Thymus (tissue), 11 donors: Measurements from ENCODE around the gene JAK1. TPM values are rescaled to one million over a fixed set of nuclear protein-coding genes. Genes with fewer than 3 reads are reported as not detected.

Experiments used
- DNase-seq, 9 donors: peaks; one replicate each; pipeline ENCODE4 v3.0.0-alpha.2; 2013; ENCODE audit warnings: low spot score in 9 of 9, low read depth in 6 of 9, missing footprints in 1 of 9
- H3K27ac ChIP-seq, 2 donors: one replicate each; pipeline ENCODE4 v1.5.1; 2013; ENCODE audit warnings: control low read depth in 1 of 2, low read depth in 1 of 2, low read length in 1 of 2, mild to moderate bottlenecking in 1 of 2, moderate library complexity in 1 of 2
- H3K27me3 ChIP-seq, 2 donors: one replicate each; pipeline ENCODE4 v1.5.1; 2013; ENCODE audit warnings: low read length in 1 of 2; ENCODE audit not compliant: control insufficient read depth in 2 of 2, insufficient read depth in 1 of 2
- H3K36me3 ChIP-seq, 2 donors: one replicate each; pipeline ENCODE4 v1.5.1; 2013; ENCODE audit warnings: low read length in 1 of 2, mild to moderate bottlenecking in 1 of 2, moderate library complexity in 1 of 2; ENCODE audit not compliant: control insufficient read depth in 2 of 2, insufficient read depth in 2 of 2
- H3K4me1 ChIP-seq, 2 donors: one replicate each; pipeline ENCODE4 v1.5.1; 2013; ENCODE audit warnings: low read length in 2 of 2; ENCODE audit not compliant: control insufficient read depth in 2 of 2, insufficient read depth in 2 of 2
- H3K4me3 ChIP-seq, 2 donors: one replicate each; pipeline ENCODE4 v1.5.1; 2013; ENCODE audit warnings: low read length in 2 of 2, control low read depth in 1 of 2, mild to moderate bottlenecking in 1 of 2
- H3K9me3 ChIP-seq, 2 donors: one replicate each; pipeline ENCODE4 v1.5.1; 2013; ENCODE audit warnings: low read length in 1 of 2, mild to moderate bottlenecking in 1 of 2; ENCODE audit not compliant: control insufficient read depth in 2 of 2, insufficient read depth in 1 of 2
- WGBS: extraction: QIAGEN DNeasy Blood & Tissue Kit; methylation state at CpG from one replicate; pipeline ENCODE4 v1.1.7; 2013; 5-methylcytosine and 5-hydroxymethylcytosine counted together
- polyA plus RNA-seq: library from polyadenylated mRNA; stranded (reverse); fragments of 200-250 nt; gene quantifications from one replicate; pipeline ENCODE4 v1.2.3, GENCODE V29; 2013
- total RNA-seq: library from RNA; stranded (reverse); fragments of 120-200 nt; gene quantifications from one replicate; pipeline ENCODE4 v1.2.4, GENCODE V29; 2013
- donor health status: healthy.

Gene JAK1
- total and polyA plus RNA-seq, 2 donors: 97.4 to 101 TPM

DNA sequence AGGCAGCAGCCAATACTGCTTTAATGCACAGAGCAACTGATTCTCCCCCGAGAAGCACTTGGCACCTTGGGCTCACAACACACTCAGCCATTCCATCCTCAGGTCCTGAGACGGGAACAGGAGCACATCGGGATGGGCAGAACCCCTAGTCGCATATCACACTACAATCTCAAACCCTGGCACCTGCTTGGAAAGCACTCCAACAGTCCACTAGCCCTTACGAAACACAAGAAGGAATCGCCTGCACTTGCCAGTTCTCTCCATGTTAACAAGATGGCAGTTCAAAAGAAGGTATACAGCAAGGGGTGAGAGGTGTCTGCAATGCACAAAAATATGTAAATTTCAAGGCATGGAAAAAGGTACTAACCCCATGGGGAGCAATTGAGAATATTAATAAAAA is 21.4 kb downstream of the JAK1 start:
- Histone ChIP-seq H3K27ac (no peak overlapping the region), H3K4me1 (peaks cover 10 to 11% of the 10 kb centered on the region in 2 donors), H3K36me3 (no peaks in the 10 kb centered on the region), H3K27me3 (no peaks in the 10 kb centered on the region), H3K9me3 (peaks cover 0 to 2% of the 10 kb centered on the region in 2 donors), H3K4me3 (no peak overlapping the region)
- WGBS: 98% methylated on average over 6 of the region's 6 CpGs
- no peak for DNase-seq

GRCh38 chr1:64942675-64943074 is 23.7 kb downstream of the JAK1 start:
- H3K4me3 ChIP-seq: no peak overlapping the region
- no peaks in the 10 kb centered on the region for H3K36me3 ChIP-seq
- no peaks in the 10 kb centered on the region for H3K27me3 ChIP-seq
- peaks cover 0 to 2% of the 10 kb centered on the region in 2 donors for H3K9me3 ChIP-seq
- peaks cover 6 to 8% of the 10 kb centered on the region in 2 donors for H3K4me1 ChIP-seq
- WGBS: 40% methylated on average over 3 of the region's 3 CpGs
- no peak overlapping the region for H3K27ac ChIP-seq
- no peak for DNase-seq

DNA sequence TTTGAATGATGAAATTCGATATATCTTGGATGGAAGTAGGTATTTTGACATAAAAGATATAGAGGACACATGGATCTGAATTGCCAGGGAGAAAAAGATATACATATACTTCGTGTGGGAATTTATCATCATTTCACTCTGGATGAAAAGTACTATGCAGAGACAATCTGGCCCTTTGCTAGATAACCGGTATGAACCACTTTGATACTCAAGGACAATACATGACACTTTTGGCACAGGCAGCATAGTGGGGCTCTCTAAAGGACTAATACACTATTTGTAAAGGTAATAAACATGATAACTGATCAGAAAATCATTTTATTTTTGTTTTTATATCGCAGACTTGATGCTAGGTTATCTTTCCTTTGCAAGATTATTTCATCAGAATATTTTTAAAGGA is 24.2 kb downstream of the JAK1 start:
- no peak overlapping the region for H3K27ac ChIP-seq
- no peaks in the 10 kb centered on the region for H3K36me3 ChIP-seq
- 95% methylated on average over 4 of the region's 4 CpGs for WGBS
- peaks cover 0 to 2% of the 10 kb centered on the region in 2 donors for H3K9me3 ChIP-seq
- H3K4me3 ChIP-seq: no peak overlapping the region
- DNase-seq: no peak
- peaks cover 3 to 5% of the 10 kb centered on the region in 2 donors for H3K4me1 ChIP-seq
- H3K27me3 ChIP-seq: no peaks in the 10 kb centered on the region

DNA sequence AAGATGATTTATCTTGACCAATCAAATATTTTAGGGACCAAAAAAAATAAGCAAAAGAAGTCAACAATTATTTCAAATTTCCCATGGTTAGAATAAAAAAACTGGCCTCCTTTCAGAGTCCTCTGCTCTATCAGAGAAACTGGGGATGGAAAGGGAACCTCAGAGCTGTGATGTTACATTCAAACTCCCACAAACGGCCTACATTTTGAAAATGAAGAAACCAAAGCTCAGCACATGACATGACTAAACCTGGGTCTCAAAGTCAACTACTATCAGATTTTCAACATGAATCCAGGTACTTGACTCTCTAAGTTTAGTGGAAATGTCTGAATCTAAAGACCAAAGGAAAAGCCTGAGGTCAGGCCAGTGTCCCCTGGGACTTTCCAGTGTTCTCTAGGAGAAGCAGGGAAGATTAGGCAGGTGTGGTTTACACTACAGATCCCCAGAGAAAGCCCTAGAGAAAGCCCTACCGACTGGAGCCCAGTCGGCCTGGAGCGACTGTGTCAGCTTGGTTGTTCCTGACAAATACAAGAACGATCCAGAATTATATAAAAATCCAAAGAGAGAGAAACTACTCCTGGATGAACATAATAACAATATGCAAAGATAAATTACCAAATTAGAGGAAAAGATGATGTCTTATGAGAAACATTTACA is 24.8 kb downstream of the JAK1 start:
- no peak overlapping the region for H3K4me3 ChIP-seq
- DNase-seq: no peak
- no peaks in the 10 kb centered on the region for H3K36me3 ChIP-seq
- H3K27ac ChIP-seq: no peak overlapping the region
- 96% methylated on average over 5 of the region's 5 CpGs for WGBS
- H3K9me3 ChIP-seq: peaks cover 0 to 2% of the 10 kb centered on the region in 2 donors
- peaks cover 3 to 4% of the 10 kb centered on the region in 2 donors for H3K4me1 ChIP-seq
- no peaks in the 10 kb centered on the region for H3K27me3 ChIP-seq

DNA sequence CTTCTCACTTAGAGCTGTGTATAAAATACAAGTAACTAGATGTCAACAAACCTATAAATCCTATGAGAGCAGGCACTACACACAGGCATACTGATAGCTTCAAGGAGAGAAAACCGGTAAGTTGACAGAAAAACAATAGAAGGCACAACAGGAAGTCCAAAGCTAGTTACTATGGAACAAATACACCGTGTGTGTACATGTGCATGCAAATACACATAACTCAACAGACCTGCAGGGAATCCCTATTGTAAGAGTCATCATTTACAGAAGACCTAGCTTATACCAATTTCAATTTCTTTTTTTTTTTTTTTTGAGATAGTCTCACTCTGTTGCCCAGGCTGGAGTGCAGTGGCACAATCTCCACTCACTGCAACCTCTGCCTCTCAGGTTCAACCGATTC is 26.3 kb downstream of the JAK1 start:
- Histone ChIP-seq H3K27me3 (no peaks in the 10 kb centered on the region), H3K4me3 (no peak overlapping the region), H3K9me3 (peaks cover 0 to 2% of the 10 kb centered on the region in 2 donors), H3K4me1 (peaks cover 3 to 4% of the 10 kb centered on the region in 2 donors), H3K27ac (no peak overlapping the region), H3K36me3 (no peaks in the 10 kb centered on the region)
- DNase-seq: no peak
- 87% methylated on average over 3 of the region's 3 CpGs for WGBS

DNA sequence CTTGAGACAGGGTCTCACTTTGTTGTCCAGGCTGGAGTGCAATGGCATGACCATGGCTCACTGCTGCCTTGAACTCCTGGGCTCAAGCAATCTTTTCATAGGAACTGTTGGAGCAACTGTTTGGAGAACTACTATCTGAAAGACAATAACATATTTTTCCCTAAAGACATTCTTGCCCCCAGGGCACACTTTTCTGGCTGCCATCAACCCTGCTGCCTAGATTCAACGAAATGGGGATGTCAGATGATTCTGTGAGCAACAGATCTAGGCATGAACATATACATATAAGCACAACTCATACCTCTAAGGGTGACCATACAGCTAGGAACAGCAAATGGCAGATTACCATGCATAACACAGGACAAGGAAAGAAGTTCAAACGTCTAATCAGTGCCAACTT is 27.4 kb downstream of the JAK1 start:
- no peaks in the 10 kb centered on the region for H3K27me3 ChIP-seq
- H3K9me3 ChIP-seq: peaks cover 0 to 2% of the 10 kb centered on the region in 2 donors
- H3K27ac ChIP-seq: no peak overlapping the region
- no peak for DNase-seq
- H3K36me3 ChIP-seq: no peaks in the 10 kb centered on the region
- WGBS: 94% methylated on average over 2 of the region's 2 CpGs
- no peak overlapping the region for H3K4me3 ChIP-seq
- peaks cover 4 to 8% of the 10 kb centered on the region in 2 donors for H3K4me1 ChIP-seq

- Histone ChIP-seq H3K9me3 (peaks cover 0 to 2% of the 10 kb centered on the region in 2 donors), H3K4me3 (no peak overlapping the region), H3K36me3 (no peaks in the 10 kb centered on the region), H3K27me3 (no peaks in the 10 kb centered on the region), H3K4me1 (peaks cover 9 to 18% of the 10 kb centered on the region in 2 donors), H3K27ac (no peak overlapping the region)
- 98% methylated on average over 1 of the region's 1 CpG for WGBS
- DNase-seq: no peak
These were observed 29.4 kb downstream of the JAK1 start for GRCh38 chr1:64936956-64937355.

GRCh38 chr1:64935551-64936155 is 30.7 kb downstream of the JAK1 start:
- no peak for DNase-seq
- WGBS: 97% methylated on average over 9 of the region's 9 CpGs

GRCh38 chr1:64934878-64935275 is 31.5 kb downstream of the JAK1 start:
- H3K4me1 ChIP-seq: peaks cover 4 to 15% of the 10 kb centered on the region in 2 donors
- H3K4me3 ChIP-seq: no peak overlapping the region
- no peaks in the 10 kb centered on the region for H3K27me3 ChIP-seq
- no peak overlapping the region for H3K27ac ChIP-seq
- no peak for DNase-seq
- 98% methylated on average over 1 of the region's 1 CpG for WGBS
- H3K9me3 ChIP-seq: peaks cover 0 to 1% of the 10 kb centered on the region in 2 donors
- no peaks in the 10 kb centered on the region for H3K36me3 ChIP-seq

More at GRCh38 chr1:64935551-64936155, 30.7 kb downstream of the JAK1 start:
- H3K36me3 ChIP-seq: no peaks in the 10 kb centered on the region
- H3K4me3 ChIP-seq: no peak overlapping the region
- peaks cover 0 to 1% of the 10 kb centered on the region in 2 donors for H3K9me3 ChIP-seq
- H3K4me1 ChIP-seq: peaks cover 4 to 15% of the 10 kb centered on the region in 2 donors
- no peaks in the 10 kb centered on the region for H3K27me3 ChIP-seq
- no peak overlapping the region for H3K27ac ChIP-seq
